ENCODE results near the gene HGS.
A peak's percentile ranks its signal among the peaks of the same experiment; 100 is the strongest.

HGS gene

DNA sequence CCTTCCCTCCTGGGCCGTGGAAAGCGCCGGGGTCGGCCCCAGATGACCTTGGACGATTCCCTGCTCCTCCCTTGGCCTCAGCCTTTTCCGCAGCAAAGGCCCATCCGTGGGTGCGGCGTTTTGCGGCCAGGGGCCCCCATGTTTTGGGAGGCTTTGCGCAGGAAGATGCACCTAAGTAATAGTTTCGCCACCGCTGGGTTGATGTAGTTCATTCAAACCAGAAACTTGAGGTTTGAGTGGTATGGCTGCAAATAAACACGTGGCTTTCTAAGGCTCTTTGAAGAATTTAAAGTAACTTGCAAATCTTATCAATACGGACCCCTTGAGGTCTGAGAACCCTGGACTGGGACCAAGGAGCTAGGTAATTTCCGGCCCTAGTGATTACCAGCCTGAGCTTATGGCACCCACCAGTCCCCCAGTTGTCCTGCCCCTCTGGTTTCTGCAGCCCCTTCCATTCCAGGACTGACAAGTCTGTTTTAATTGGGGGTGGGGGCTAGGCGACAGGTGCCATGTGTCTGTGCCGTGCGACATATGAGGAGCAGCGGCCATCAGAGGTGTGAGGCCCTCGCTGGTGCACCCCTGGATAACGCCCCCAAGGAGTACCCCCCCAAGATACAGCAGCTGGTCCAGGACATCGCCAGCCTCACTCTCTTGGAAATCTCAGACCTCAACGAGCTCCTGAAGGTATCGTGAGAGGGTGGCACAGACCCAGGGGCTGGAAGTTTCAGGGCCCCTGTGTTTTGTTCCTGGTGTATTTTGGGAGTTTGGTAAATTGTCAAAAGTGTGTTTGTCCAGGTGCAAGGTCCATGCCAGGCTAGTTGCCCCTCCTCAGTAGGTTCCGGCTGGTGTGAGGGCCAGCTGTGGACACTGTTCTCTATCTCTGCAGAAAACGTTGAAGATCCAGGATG, 20.2 kb downstream of the HGS start:
- DNase-seq (ENCODE audit: low spot score): no peak

DNA sequence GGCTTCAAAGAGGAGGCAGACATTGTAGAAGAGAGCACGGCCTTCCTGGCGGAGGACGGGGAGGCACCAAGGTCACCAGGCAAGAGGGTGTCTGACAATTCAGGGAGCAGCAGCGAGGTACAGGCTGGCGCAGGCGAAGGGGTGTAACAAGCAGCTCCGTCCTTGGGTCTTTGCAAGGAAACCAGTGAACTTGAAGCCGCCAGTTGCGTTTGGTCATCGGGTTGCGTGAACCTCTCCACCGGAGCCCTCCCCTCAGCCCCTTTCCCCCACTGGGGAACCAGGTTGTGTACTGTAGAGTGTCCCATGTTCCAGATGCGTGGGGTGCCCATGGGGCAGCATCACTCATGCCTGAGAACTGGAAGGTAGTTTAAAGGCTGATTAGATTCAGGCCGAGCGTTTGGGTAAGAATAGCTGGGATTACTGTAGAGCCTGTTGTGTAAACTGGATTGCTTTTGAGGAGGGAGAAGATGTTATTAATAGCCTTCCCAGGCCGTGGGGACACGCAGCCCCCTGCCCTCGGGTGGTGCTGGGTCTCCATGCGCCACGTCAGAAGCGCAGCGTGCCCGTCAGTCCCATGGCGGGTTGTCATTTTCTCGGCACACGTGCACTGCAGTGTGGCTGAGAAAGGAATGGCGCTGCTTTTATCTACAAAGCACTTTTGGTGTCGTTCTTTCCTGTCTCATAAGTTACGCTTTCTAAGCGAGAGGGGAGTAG, 21.9 kb downstream of the HGS start:
- no peak for DNase-seq (ENCODE audit: low spot score)

DNA sequence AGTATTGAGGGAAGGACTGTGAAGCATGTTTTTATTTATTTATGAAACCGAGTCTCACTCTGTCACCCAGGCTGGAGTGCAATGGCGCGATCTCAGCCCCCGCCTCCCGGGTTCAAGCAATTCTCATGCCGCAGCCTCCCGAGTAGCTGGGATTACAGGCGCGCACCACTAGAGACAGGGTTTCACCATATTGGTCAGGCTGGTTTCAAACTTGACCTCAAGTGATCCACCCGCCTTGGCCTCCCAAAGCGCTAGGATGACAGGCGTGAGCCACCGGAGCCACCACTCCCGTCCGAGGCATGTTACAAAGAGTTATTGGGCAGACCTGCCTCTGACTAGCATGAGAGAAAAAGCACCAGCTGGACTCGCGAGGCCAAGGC, 22.4 kb downstream of the HGS start:
- no peak for DNase-seq (ENCODE audit: low spot score)

DNA sequence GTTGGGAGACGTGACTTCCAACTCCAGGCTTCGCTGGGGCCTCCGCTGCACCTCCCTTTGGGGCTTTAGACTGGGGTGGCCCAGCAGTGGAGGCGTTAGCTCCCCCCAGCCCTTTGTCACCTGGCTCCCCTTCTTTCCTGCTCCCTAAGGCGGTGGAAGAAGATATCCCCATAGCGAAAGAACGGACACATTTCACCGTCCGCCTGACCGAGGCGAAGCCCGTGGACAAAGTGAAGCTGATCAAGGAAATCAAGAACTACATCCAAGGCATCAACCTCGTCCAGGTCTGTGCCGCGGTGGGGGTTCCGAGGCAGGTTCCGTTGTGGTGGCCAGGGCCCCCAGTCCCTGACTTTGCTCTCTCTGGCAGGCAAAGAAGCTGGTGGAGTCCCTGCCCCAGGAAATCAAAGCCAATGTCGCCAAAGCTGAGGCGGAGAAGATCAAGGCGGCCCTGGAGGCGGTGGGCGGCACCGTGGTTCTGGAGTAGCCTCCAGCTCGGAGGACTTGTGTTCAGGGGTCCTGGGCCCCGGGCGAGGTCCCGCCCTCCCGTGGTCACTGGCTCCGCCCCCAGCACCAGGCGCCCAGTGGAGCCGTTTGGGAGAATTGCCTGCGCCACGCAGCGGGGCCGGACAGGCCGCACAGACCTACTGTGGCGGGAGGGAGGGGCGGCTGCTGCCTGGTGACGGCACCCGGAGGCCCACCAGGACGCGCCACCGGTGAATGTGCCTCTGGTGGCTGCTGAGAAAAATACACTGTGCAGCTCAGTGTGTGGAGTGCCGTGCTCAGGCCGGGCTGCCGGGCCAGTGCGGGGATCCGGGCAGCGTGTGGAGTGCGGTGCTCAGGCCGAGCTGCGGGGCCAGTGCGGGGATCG, 23.2 kb downstream of the HGS start:
- no peak for DNase-seq (ENCODE audit: low spot score)

DNA sequence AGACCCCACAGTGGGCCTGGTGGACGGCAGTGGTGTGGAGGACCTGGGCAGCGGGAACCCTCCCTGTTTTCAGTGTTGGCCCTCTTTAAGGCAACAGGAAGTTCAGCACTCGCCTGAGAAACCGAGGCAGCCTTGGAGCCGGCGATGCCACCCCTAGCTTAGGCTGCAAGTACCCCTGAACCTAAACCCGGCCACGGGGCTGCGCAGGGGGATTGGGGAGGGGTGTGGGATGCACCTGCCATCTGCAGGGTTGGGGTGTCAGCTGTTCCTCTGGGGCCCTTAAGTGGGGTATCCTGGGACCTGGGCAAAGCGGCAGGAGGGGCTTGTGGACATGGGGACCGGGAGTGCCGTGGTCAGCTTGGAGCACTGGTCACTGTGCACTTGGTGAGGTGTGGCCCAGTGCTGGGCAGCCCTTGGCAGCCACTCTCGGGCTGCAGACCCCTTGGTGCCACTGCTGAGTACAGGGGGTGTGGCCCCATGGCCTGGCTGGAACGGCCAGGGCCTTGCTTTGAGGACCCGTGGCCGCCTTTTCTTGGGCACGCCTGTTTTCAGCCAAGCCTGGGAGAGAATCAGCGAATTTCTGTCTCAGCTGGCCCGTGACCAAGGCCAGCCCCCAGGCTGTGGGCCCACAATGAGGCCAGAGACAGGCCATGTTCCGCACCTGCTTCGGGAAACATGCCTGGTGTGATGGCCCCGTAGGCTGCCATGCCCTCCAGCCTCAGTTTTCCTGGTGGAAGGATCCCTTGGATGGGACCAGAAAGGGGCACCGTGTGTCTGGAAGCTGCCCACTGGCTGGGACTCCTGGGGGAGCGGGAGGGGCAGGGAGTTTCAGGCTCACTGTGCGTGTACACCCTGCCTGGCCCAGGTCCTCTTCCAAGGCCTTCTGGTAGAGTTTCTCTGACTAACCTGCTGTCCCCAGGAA, 24.2 kb downstream of the HGS start:
- no peak for DNase-seq (ENCODE audit: low spot score)

DNA sequence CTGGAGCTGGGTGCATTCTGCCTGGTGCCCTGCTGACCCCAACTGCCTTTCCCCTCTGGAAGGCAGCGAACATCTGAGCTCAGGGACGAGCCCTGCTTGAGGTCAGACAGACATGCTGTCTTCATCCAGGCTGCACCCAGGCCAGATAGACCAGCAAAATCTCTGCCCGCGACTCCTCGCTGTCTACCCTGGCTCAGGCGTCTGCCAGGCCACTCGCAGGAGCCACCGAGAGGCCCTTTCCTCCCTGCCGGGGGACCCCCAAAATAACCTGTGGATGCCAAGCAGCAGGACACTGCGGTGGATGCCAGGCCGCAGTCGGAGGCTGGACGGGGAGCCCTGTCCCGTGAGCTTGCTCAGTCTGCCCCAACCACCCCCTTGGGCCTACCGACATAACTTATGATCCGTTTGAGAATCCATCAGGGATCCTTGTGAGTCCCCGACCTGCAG, 25.0 kb downstream of the HGS start:
- no peak for DNase-seq (ENCODE audit: low spot score)

DNA sequence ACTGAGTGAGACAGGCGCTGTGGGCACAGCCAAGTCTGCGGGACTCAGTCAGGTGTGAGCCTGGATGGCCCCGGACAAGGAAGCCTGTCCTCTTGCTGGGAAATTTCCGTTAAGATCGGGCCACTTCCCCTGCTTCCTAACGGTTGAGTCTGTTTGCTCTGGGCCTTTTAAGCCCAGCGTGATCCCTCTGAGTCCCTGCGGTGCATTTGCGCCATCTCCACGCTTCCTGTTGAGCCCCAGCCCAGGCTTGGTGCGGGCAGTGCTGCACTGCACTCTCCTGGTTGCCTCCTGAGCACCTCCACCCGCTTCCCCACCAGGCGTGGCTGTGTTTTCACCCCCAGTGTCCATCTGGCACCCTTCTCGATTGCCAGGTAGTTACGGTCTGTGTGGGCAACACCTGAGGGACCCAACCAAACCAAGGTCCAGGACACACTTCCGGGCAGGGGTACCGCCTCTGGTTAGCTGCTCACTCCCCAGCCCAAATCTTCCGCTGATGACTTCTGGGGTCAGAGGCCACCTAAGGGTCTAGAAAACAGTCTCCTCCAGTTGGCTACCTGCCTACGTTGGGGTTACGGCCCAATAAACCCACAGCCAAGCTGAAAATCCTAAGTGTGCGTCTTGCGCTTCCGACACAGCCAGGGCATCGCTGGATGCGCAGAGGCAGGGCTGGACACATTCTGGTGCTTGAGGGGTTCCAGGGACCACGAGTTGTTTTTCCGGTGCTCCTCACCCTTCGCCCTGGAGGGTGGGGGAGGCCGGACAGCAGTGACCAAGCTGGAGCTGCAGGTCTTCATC, 26.9 kb downstream of the HGS start:
- no peak for DNase-seq (ENCODE audit: low spot score)

DNA sequence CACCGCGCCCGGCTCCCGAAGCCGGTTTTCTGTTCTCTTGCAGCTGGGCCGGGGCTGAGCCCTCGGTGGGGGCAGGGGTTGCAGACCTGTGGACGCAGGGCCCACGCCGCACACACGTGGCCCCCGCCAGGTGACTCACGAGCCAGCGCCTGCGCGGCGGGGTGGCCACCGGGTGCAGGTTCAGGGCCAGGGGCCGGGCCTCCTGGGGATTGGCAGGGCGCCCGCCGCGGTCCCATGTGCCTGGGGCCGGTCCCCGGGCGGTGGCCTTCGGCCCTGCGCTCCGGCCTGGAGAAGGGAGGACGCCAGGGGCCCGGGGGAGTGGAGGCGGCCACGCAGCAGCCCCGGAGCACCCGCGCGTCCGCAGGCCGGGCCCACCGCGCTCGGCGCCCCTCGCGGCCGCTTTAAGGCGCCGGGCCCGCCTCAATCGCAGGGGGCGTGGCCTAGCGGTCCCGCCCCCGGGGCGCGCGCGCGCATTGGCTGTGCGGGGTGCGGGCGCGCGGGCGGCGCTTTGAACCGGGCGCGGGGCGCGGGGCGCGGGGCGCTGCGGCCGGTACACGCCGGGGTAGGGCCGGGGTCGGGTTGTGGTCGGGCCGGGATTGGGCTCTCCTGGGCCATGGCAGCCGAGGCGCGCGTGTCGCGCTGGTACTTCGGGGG, 28.1 kb downstream of the HGS start, which contains the start of gene SLC25A10:
Gene SLC25A10 (plus strand): TSS at position 471 of the 654 bp plus-strand sequence. CDS start 143 bp downstream, at position 614.
- peak; percentile 48 for DNase-seq (ENCODE audit: low spot score)

DNA sequence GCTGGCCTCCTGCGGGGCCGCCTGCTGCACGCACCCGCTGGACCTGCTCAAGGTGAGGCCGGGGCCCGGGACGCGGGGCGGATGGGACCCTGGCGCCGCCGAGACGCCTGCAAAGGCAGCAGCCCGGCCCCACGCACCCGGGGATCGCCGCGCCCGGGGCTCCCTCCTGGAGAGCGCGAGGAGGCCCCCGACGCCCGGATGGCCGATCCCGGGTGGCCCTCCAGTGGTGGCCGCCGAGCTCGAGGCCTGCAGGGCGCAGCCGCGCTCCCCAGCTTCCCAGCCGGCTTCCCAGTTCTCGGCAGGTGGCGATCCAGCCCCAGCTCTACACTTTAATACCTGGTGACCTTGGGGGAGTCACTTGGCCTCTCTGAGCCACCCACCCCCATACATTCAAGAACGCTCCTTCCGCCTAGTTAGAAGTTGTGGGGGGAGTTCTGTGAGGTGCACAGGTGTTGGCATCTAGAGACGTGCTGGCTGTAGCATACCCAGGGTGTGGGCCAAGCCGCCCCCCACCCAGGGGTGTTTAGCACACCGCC, 28.7 kb downstream of the HGS start:
- no peak for DNase-seq (ENCODE audit: low spot score)

DNA sequence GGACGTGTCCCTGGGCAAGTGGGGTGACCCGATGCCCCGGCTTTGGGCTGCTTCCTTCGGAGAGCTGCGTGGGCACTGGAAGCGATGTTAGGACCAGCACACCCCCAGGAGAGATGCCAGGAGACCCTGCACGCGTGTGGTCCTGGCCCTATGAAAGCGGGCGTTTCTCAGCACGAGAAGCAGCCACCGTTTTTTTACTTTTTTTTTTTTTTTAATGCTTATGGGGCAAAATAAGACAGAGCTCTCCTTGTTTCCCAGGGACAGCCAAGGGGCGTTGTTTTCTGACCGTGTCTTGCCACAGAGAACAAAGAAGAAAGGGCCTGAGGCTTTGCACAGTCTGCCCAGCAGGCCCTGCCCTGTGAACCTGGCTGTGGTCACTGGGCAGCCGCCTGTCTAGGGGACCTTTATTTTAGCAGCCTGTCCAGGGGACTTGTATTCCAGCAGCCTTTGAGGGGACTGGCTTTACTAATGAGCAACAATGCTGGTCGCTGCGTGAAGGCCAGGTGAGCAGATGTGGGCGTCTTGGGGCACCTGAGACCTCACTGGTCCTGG, 29.3 kb downstream of the HGS start:
- DNase-seq (ENCODE audit: low spot score): peak; percentile 55

DNA sequence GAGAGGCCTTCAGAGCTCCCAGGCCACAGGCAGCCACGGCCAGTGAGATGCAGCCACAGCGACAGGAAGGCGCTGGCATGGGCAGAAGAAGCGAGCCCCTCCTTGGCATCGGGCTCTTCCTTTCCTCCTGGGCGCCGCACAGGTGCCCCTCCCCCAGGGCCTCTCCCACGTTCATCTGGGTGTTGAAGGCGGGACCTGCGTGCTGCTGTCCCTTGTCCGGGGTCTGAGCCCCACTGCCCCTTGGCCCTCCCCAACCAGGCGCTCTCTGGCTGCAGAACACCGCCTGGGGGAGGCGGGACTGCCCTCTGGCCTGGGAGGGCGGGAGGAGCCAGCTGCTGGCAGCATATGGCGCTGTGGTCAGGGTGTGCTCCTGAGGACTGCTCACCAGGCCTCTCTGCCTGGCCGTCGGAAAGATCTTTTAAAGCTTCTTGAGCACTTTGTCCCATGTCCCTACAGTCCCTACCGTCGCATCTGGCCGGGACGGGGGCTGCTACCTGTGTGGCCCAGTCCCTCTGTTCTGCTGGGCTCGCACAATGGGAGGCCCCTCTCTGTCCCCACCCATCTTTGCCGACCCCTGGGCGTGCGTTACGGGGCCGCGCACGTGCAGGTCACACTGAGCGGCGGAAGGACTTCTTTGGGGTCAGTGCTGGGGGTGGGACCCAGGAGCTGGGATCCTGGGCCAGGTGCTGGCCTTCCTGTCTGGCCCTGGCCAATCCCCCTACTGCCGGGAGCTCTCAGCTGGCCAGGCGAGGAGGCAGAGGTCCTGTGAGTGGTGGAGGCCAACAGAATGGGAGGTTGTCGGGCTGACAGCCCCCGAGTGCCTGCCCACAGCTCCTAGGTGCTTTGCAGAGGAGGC, 30.0 kb downstream of the HGS start:
- DNase-seq (ENCODE audit: low spot score): no peak

DNA sequence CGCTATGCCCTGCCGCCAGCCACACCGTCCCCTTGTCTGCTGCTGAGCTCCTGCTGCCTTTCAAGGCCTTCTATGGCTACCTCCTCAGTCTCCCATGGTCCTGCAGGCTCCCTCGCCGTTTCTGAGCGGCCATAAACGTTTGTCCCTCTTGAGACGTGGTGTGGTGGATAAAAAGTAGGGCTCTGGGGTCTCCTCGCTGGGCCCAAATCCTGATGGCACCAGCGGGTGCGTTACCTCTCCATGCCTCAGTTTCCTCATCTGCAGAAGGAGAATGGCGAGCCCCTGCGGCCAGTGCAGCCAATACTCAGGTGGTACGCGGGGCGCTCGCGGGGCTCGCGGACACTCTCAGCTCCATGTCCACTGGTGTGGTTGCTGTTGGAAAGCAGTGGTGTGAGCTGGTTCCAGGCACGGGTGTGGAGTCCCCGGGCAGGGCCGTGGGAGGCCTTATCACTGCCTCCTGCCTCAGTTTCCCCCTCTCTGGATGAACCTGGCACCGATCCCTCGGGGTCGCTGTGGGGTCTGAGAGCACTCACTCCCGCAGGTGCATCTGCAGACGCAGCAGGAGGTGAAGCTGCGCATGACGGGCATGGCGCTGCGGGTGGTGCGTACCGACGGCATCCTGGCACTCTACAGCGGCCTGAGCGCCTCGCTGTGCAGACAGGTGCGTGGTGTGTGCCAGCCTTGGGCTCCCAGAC, 30.7 kb downstream of the HGS start:
- DNase-seq (ENCODE audit: low spot score): no peak

DNA sequence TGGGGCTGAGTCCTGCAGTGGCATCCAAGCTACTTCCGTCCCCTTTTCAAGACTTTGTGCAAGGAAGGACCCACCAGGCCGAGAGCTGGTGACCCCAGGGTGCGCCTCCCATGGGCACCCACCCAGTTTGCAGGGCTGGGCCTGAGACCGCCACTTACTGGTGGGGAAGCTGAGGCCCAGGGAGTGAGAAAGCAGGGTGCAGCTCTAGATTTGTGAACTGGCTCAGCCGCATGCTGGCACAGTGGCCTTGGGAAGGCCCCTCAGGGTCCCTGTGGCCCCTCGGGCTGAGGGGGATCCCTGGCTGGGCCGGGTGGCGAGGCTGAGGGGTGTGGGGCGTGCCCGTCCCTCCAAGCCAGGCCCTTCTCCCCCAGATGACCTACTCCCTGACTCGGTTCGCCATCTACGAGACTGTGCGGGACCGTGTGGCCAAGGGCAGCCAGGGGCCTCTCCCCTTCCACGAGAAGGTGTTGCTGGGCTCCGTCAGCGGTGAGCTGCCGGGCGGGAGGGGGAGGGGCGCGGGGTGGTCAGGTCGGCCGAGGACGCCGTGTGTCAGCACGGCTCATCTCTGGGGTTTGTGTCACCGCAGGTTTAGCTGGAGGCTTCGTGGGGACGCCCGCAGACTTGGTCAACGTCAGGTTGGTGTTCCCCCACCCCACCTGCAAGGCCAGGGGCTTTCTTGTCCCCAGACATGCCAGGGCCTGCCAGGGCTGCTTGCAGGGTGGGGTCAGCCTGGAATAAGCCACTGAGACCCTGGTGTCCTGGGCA, 31.5 kb downstream of the HGS start:
- no peak for DNase-seq (ENCODE audit: low spot score)

DNA sequence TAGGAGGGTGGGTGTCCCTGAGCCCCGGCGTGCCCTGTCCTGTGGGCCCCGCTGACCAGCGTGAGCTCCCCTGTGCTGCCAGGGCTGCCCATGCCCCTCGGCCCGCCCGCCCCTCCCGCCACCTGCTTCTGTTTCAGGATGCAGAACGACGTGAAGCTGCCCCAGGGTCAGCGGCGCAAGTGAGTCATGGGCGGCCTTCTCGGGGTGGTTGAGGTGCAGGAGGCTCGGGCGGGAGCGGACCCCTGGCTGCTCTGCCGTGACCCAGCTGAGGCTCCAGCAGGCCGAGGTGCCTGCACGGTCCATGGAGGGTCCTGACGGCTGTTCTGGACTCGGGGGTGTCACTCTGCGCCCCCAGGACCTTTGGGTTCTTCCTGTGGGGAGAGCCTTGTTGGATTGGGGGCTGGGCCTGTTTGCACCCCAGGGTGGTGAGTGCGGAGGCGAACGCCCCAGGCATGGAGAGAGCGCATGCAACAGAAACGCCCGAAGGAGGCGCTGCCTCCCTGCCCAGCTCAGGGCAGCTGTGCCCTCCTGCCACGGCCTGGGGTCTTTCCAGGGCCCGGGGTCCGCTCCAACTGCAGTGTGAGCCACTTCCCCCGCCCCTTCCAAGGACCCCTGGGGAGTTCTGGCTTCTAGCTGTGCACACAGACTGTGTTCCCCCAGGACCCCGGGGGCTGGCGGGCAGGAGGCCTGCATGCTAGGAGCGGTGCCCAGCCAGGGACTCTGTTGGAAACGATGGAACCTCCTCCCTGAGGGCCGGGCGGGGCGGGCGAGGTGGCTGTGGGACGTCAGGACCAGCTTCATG, 32.3 kb downstream of the HGS start:
- no peak for DNase-seq (ENCODE audit: low spot score)

DNA sequence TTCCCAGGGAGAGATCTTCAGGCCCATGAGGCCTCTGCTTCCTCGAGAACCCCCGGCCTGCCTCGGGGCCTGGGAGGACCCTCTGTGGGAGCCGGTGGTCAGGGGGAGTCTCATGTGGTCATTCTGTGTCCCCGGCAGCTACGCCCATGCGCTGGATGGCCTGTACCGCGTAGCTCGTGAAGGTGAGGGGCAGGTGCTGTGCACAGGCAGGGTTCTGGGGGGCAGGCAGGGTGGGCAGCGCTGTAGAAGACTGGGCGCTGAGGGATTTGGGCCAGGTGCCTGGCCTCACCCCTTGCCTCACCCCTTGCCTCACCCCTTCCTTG, 32.8 kb downstream of the HGS start:
- DNase-seq (ENCODE audit: low spot score): no peak
